Stimulated activated CD8-positive, alpha-beta memory T cell treated with anti-CD3 and anti-CD28 coated beads, Interleukin-12 subunit alpha, Interleukin-12 subunit beta, amount 100 ng/mL, for 4 hours (primary cell): ENCODE data around the gene THBS3.
"Not testable (repeated sequence)": the region's sequence is repeated elsewhere in the genome, so short reads cannot be mapped to it uniquely, and the experiment has no call there.

Experiments
- DNase-seq: peaks from one replicate; pipeline ENCODE4 v3.0.0-alpha.2; 2020; ENCODE audit warnings: low read depth

The THBS3 gene

GRCh38 chr1:155207806-155208540 lies at the start of gene THBS3:
Gene THBS3, minus strand, starts transcription at chr1:155207897. Its CDS starts 21 bp downstream, at chr1:155207876.
- DNase-seq = no peak

DNA sequence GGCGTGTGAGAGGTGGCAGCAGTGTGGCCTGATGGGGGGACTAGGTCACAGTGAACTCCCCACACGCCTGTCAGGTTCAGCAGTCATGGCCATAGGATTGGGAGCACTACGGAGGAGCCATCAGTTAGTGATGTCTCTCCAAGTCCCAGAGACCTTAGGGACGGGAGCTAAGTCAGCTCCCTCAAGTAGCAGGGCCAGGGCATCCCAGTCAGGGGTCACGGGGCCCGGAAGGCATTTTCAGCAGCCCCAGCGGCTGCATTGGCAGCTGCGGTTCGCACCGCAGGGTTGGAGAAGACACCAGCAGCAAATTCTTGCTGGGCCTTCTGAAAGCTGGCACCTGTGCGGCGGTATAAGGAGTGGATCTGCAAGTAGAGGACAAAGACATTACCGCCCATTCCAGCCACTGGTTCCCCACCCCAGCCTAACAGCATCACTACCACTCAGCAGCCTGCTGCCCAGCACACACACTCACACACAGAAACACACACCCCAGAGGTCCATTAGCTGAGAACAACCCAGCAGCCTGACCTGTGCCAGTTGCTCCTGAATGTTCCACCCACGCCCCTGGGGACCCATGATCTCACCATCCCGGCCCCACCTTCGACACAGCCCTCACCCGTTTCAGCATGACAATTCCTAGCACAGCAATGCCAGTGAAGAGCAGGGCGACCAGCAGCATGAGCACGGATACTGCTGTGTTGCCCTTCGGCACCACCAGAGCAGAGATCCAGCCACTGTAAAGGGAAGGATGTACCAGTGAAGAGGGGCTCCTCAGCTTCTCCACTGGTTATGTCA lies 48.6 kb upstream of the THBS3 start:
- DNase-seq = no peak

DNA sequence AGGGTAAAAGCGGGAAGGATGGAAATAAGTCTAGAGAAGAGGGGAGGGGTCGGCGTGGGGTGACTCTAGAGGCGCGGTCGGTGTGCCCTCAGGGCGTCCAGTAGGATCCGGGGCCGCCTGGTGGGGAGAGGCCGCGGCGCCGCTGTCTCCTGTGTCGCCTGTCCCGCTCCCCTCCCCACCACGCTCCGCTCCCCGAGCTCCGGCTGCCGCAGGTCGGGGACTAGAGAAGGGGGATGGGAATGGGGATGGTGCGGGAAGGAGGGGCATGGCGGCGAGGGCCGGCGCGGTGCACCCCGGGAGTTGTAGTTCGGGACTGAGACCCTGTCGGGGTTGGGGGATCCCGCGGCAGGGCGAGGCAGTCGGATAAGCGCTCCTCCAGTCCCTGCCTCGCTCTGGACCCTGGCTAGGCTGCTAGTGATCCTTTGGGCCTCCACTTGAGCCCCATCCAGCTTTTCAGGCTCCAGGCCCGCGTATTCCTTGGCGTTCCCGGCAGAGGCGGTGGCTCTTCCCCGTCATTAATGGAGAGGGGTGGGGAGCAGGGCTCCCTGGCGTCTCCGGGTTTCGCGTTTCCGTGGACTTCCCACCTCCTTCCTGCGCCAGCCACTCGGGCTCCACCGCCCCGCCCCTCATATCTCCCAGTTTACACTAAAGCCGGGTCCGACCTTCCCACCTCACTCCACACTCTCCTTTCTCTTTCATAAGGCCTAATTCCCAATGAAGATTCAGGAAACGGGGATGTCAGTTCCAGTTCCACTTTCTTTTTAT lies 47.7 kb upstream of the THBS3 start, which contains the start of gene ENTREP3:
ENTREP3 (minus strand) TSS at position 241 of the 765 bp plus-strand sequence. CDS start 606 bp downstream, outside the sequence.
- peak; percentile 56 for DNase-seq

DNA sequence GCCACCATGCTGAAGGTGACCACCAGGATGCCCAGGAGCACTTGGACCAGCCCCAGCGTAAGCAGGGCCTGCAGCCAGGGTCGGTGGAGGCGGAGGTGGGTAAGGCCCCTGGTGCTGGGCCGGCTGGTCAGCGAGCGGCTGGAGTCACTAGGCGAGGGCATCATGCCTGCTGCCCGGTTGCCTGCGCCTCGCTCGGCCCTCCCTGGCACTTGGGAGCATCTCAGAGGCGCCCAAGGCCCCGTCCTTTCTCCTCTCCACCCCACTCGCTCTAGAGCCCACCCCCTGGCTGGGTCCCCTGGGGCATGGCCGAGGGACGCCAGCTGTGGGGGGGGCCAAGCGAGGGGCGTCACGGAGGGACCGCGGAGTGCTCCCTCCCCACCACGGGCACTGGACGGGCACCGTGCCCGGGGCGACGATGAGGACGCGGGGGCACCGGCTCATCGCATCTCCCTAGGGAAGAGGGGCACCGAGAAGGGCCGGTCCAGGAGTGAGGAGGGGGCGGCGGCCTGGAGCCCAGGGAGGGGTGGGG lies 47.1 kb upstream of the THBS3 start:
- no peak for DNase-seq

DNA sequence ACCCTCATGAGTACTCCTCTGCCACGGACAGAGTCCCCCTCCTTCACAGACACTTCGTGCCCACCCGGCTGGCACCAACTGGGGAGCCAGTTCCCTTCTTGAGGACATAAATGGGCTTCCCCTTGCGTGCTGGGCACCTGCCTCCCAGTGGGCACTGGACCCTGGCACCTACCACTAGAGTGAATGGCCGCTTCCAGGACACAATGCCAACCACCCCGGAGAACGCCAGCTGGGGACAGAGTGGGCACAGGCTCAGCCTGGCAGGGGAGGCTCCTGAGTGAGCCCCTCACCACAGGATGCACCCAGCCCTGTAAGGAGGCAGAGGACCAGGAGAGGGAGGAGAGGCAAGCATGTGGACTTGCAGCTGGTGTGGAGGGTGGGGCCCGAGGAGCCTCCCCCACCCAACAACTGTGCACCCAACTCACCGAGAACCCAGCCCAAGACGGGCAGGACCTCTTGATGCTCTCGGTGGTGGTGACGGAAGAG lies 46.6 kb upstream of the THBS3 start:
- no peak for DNase-seq

GRCh38 chr1:155253797-155254196 lies 46.1 kb upstream of the THBS3 start:
- DNase-seq = no peak

DNA sequence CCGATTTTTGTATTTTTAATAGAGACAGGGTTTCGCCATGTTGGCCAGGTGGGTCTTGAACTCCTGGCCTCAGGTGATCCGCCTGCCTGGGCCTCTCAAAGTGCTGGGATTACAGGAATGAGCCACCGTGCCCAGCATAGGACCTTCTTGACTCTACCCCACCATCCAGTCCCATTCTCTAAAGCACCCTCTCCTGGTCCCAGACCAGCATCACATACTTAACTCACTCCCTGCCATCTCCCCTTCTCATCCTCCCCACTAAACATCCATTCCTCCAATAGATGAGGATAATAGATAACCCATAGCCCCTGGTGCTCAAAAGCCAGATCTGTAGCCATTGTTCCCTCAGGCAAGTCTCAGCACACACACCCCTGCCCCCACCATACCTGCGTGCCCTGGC lies 45.5 kb upstream of the THBS3 start:
- no peak for DNase-seq

- no peak for DNase-seq
Observed at GRCh38 chr1:155251566-155251965, 43.9 kb upstream of the THBS3 start.

DNA sequence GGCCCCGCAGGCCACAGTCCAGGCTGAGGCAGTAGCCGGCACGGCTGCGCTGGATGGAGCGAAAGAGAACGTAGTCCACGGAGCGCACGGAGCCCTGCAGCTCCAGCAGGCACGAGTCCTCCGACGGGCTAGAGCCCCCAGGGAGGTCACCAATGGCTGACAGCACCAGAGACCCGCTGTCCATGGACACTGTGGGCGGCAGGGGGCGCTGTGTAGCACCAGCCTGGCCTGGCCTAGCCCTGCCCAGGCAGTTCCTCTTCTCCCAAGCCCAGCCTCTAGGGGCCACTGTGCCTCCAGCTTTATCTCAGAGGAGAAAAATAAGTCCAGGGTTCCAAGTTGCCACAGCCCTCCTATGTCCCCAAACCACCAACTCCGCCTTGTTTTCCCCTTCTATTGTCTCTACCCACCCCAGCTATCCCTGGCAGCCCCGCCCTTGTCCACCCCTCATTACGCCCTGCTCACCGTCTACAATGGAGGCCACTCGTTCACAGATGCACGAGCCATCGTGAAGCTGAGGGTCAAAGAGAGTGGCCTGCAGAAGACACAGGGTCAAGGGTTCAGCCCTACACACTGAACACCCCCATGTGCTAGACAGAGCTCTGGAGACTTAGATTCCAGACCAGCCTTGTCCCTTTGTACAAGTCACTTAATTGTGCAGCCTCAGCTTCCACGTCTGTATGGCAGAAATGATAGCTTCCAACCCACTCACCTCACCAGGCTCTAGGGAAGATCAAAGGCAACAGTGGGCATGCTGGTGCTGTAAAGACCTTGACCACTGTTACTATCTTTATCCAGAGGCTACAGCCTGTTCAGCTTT lies 43.1 kb upstream of the THBS3 start:
- peak; percentile 84 for DNase-seq

GRCh38 chr1:155250246-155250632 lies 42.5 kb upstream of the THBS3 start:
- no peak for DNase-seq

DNA sequence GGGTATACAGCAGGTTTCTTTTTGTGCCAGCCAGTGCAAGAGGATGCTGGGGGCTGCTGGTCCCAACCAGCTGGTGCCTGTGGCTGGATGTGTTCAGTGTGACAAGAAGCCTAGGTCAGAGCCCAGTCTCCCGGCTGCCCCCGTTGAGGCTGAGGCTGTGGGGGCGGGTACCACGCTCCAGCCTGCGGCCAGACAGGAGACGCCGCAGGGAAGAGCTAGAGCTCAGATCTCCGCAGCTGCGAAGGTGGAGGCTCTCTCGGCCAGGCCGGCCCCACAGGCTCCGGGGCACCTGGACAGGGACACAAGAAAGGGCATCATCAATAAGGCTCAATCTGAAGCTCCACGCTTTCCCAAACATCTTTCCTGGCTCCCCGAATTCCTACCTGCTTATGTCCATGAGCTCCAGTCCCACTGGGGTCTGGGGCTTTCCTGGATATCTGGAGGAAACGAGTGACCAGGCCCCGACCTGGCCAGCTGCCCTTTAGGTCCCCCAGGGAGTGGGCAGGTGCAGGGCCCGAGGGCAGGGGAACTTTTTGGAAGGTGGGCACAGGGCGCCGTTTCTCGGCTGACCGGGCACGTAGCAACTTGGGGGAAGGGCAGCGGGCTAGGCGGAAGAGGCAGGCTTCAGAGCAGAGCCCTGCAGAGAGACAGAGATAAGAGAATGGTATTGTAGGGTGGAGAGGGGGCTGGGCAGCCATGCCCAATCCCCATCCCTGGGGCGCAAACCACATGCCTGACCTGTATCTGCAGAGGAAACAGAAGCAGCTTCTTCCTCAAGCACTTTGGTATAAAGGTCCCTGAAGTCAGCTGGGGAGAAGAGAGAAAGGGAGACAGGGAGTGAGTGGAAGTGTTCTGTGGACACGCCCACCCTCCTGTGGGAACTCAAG lies 40.2 kb upstream of the THBS3 start:
- no peak for DNase-seq

DNA sequence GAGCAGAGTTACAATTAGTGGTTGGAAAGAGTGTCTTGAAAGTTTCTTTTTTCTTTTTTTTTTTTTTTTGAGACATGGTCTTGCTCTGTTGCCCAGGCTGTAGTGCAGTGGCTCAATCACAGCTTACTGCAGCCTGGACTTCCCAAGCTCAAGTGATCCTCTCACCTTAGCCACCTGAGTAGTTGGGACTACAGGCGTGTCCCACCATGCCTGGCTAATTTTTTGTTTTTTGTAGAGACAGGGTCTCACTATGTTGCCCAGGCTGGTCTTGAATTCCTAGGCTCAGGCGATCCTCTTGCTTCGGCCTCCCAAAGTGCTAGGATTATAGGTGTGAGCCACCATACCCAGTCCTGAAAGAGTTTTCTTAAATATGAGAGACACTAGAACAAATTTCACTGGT lies 39.1 kb upstream of the THBS3 start:
- DNase-seq = not testable (repeated sequence)

DNA sequence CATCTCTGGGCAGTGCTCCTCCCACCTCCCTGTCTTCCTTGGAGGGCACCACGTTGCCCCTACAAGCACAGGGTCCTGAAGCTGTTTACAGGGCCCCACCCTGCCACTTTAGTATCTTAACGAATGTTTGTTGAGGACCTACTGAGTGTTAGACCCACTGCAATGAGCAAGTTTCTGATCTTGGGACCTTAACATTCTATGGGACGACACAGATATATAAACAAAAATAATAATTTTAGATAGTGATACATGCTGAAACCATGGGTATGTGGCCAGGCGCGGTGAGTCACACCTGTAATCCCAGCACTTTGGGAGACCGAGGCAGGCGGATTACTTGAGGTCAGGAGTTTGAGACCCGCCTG lies 37.4 kb upstream of the THBS3 start:
- no peak for DNase-seq

- peak; percentile 80 for DNase-seq
Observed at GRCh38 chr1:155244368-155245162, 36.9 kb upstream of the THBS3 start.

DNA sequence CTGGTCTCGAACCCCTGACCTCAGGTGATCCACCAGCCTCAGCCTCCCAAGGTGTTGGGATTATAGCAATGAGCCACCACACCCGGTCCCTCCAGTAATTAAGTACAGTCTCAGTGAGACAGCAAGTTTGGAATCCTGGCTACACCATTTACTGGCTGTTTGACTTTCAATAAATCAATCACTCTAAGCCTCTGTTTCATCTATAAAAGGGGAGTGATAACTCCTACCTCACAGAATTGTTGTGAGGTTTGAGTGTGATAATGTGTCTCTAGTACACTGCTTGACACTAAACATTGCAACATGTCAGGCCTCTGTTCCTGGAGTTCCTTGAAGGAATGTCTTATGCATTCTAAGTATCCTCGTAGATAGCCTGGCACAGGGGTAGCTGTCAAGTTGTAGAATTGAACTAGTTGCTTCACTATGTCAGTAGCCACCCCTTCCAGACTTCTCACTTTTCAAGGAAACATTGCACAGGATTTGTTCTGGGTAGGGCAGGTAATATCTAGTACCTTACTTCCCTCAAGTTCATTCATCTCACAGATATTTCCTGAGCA lies 35.2 kb upstream of the THBS3 start:
- DNase-seq = no peak

DNA sequence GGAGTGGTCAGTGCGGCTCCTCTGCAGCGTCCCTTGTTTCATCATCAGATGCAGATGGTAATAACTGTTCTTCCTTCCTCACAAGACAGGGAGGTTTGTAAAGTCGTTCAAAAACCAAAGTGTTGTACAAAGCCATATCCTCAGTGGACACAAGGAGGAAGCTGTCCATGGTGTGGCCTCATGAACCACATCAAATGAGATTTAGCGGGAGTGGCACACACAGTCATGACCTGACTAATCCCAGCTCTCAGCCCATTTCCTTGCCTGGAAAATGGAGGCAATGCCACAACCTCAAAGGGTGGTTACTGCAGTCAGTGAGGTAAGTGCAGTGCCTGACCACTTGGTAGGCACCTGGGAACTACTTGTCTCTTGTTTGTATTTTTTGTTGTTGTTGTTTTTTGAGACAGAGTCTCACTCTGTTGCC lies 34.2 kb upstream of the THBS3 start:
- DNase-seq = no peak

DNA sequence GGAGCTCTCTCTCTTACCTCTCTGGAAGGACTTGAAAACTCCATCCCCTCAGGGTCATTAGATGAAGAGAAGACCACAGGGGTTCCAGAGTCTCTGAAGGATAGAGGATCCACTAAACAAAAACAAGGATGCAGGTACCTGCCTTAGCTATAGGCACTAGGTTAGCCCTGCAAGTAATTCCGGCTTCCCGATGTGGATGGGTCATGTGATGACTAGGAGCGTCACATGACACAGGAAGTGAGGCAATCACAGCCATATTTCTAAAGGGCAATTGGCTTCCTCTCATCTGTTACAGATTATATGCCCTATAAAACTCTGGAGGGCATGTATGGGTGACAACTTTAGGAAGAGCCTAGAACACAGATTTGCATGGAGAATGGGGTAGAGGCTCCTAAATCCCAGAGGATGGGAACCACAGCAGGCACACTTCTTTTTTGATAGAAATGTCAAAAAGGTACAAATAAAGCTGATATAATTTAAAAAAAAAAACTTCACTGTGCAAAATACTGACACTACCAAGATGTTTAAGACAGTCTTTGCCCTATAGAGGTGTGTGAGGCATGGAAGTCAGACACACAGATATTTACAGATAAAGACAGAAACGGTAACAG lies 33.5 kb upstream of the THBS3 start:
- DNase-seq = peak; percentile 36

DNA sequence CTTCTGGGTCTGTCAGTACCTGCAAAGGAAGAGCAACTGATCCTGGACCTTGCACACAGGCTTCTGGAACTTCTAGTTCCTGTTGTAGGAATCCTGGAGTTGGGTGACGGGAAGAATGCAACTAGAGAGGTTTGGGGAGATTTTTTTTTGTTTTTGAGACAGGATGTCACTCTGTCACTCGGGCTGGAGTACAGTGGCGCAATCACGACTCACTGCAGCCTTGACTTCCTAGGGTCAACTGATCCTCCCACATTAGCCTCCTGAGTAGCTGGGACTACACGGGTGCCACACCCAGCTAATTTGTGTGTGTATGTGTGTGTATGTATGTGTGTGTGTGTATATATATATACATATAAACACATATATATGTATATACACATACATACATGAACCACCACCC lies 28.8 kb upstream of the THBS3 start:
- DNase-seq = no peak

DNA sequence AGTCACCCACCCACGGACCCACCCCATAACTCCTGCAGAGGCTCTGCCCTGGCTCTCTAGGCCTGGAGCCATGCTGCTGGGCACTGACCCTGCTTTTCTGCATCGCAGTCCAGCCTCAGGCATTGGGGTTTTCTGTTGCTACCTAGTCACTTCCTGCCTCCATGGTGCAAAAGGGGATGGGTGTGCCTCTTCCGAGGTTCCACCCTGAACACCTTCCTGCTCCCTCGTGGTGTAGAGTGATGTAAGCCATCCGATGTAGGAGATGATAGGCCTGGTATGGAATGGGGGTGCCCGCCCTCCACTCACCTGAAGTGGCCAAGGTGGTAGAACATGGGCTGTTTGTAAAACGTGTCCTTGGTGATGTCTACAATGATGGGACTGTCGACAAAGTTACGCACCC lies 27.7 kb upstream of the THBS3 start:
- not testable (repeated sequence) for DNase-seq
